HG02840 (cell line): Measurements from ENCODE around the gene DNM3.

Source experiments
- ATAC-seq: cut with Tn5 transposase; IDR thresholded peaks from one replicate; pipeline ENCODE4 v1.9.1; 2021; ENCODE audit warnings: mild to moderate bottlenecking, moderate library complexity, moderate number of reproducible peaks; ENCODE audit not compliant: unreplicated experiment, low FRiP score

Gene DNM3

DNA sequence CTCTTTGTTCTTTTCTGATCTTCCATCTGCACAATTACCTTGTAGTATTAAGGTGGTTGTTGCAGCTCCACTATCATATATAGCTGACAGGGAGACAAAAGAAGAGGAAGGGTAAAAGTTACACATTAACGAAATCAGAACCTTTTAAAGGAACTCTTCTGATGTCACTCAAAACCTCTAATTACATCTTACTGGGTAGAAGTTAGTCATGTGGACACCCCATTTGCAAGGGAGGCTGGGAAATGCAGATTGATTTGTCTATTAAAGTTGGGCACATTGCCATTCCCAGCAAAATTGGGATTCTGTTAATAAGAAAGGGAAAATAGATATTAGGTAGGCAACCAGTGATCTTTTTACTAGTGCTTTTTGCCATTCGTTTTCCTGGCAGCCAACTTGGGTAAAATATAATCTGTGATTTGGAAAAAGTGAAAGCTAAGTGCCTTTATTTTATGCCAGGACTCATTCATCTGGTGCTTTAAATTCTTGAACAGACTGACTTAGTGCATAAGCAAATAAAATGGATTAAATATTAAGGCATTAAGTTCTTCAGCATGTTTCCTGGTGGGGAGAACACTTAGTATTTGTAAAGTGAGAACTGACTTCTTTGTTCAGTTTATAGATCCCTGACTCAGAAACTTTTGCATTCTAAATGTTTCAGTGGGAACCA, 71.3 kb downstream of the DNM3 start:
- ATAC-seq = no peak

DNA sequence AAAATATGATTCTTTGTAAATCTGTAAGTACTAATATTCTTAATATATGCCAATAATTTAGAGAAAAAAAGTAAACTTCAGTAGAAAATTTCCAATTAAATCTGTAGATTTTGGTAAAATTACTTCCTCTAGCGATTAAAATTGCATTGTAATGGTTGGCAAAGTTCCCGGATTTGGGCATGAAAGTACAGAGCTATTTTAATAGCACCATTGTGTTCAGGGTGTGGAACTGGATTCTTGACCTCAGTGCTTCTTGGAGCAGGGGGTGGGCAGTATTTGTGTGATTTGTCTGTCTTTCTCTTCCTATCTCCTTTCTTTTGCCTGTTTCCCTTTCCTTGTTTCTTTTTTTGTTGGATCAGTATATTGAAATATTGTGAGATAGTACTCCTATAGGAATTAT, 72.1 kb downstream of the DNM3 start:
- ATAC-seq = no peak

- ATAC-seq = no peak
Measured at GRCh38 chr1:171916315-171916771, 75.0 kb downstream of the DNM3 start.

GRCh38 chr1:171917331-171917730, 76.0 kb downstream of the DNM3 start:
- no peak for ATAC-seq

DNA sequence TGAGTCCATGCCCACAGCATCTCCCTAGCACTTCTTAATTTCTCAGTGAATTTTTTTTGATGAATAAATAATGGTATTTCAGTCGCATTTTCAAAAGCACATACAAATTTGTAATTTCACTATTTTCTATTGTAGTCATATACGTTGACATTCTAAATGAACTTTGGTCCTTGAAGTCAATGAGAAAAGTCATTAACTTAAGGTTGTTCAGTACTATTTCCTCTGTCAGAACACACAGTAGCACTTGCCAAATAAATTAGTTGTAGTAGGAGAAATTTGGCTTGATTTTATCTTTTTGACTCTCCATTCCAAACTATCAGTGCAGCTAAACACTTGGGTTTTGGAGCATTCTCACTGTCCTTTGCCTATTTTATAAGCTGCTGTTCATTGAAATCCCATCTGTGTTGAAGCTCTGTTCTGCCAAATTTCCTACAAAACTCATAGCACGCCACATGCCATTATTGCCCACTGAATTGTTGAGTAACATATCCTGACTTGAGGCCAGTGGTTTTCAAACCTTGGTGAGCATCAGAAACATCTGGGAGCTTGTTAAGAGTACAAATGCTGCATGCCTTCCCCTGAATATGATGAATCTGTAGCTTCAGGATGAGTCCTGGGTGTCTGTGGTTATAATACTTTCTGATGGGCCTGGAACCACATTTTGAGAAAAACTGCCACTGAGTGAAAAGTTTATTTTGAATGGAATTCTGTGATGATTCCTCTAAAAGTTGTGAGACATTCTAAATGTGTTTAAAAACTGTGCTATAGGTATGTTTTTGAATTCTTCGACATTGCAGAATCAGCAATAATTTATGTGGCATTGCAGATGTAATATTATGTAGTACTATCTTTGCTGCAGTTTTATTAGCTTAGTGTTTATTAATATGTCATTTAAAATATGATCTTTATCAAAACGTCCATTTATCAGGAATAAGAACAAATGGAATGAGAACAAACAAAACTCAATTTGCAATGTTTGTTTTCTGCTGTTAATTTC, 78.9 kb downstream of the DNM3 start:
- ATAC-seq = no peak

DNA sequence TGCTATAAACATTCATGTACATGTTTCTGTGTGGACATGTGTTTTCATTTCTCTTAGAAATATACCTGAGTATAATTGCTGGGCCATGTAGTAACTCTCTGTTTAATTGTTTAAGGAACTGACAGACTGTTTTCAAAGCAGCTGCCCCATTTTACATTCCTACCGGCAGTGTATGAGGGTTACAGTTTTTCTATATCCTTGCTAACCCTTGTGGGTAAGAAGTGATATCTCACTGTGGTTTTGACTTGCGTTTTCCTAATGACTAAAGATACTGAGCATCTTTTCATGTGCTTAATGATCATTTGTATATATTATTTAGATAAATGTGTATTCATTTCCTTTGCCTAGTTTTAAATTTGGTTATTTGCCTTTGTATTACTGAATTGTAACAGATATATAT, 81.7 kb downstream of the DNM3 start:
- ATAC-seq = no peak

DNA sequence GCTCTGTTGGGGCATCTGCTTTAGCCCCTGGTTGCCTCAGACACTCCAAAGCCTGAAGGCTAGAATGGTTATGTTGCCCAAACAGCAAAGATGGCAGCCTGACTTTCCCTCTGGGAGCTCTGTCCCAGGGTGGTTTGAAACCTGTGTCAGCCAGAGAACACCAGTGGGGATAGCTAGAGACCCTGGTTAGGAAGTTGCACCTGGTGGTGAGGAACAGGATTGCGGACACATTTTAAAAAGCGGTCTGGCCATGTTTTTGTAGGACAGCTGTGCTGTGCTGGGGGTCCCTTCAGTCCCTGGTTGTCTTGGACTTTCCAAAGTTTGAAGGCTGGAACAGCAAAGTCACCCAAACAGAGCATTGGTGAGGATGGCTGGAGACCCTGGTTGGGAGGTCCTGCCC, 87.8 kb downstream of the DNM3 start:
- no peak for ATAC-seq

GRCh38 chr1:171931752-171932151, 90.5 kb downstream of the DNM3 start:
- no peak for ATAC-seq

GRCh38 chr1:171934664-171935063, 93.4 kb downstream of the DNM3 start:
- ATAC-seq = no peak

- no peak for ATAC-seq
Measured at GRCh38 chr1:171935086-171935485, 93.8 kb downstream of the DNM3 start.

DNA sequence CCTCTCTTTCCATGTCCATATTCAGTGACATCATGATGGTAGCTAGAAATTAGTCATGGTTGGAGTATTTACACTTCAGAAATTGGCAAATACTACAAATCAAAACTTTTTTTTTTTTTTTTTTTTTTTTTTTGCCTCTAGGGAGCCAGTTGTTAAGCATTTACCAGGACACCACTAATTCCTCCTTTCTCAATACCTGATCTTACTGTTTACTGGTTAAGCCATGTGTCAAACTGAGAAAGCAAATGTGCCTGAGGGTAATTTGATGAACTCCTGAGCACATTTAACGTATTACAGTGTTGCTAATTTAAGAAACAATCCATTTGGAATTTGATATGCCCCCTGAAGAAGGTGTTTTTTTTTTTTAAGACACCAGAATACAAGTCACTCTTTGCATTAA, 94.4 kb downstream of the DNM3 start:
- no peak for ATAC-seq

DNA sequence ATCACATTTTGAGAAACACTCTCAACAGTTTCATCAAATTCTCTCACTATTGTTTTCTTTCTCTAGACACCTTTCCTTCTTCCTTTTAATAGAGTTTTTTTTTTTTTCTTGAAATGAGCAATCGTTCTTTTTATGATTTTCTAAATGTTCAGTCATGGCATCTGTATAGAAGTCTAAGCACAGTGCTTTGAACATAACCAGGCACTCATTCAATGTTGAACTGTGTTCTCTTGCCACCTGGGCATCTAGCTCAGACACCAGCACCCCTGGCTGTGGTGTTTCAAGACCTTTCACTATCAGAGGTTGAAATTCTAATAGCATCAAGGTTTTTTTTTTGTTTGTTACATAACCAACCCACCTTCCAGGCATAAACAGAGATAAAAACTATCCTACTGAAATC, 96.6 kb downstream of the DNM3 start:
- ATAC-seq = no peak

DNA sequence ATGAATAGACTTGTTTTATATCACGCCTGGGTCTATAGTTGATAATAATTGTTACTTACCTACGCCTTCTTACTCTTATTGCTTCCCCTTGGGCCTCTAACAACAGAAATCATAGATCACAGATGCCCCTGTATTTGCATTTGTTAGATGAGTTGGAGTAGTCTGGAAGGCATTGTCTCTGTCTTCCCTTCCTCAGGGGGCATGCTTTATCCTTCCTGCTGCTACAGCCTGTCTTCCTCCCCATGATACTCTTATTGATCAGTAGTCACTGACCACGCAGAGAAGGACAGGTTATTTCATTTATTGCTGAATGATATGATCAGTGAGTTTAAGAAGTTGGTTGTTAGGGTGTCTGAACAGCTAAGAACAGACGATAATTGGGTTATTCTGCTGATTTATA, 98.4 kb downstream of the DNM3 start:
- ATAC-seq = no peak

DNA sequence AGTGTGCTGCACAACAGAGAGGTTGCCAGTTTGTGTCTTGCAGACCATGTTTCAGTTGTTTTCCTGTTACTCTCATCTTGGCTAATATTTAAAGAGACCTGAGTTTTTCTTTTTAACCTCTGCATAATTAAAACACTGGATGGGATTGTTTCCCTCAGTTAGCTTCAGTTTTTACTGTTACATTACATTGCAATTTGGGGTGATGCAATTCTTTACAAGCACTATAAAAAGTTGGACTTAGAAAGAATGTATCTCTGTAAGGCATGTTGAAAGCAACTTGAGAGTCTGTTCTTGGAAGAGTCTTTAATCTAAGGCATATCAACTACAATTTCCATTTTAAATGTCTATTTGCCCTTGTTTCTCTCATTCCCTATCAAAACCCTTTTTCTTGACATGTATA, 99.1 kb downstream of the DNM3 start:
- ATAC-seq = no peak

- ATAC-seq = no peak
Measured at GRCh38 chr1:171941920-171942319, 100.6 kb downstream of the DNM3 start.

GRCh38 chr1:171943973-171944561, 102.8 kb downstream of the DNM3 start:
- ATAC-seq = no peak

GRCh38 chr1:171948511-171948910, 107.2 kb downstream of the DNM3 start:
- ATAC-seq = no peak

- no peak for ATAC-seq
Measured at GRCh38 chr1:171949316-171949715, 108.0 kb downstream of the DNM3 start.

- ATAC-seq = no peak
Measured at GRCh38 chr1:171953835-171954234, 112.5 kb downstream of the DNM3 start.

- ATAC-seq = no peak
Measured at GRCh38 chr1:171954361-171954760, 113.1 kb downstream of the DNM3 start.

GRCh38 chr1:171961861-171962260, 120.6 kb downstream of the DNM3 start:
- ATAC-seq = no peak
